Measurements from ENCODE around the gene TXNDC2.
"Not testable (repeated sequence)": the region's sequence is repeated elsewhere in the genome, so short reads cannot be mapped to it uniquely, and the experiment has no call there.

Gene TXNDC2

GRCh38 chr18:9885170-9886004 lies at the start of gene TXNDC2:
Gene TXNDC2 (plus strand): TSS chr18:9885973. CDS start chr18:9886681, 708 bp downstream.
- no peak for DNase-seq (ENCODE audit: low spot score)

- no peak for DNase-seq (ENCODE audit: low spot score)
Measured at GRCh38 chr18:9838144-9838877, 47.5 kb upstream of the TXNDC2 start.

- DNase-seq (ENCODE audit: low spot score) = no peak
Measured at GRCh38 chr18:9839211-9839610, 46.6 kb upstream of the TXNDC2 start.

- DNase-seq (ENCODE audit: low spot score) = no peak
Measured at GRCh38 chr18:9839853-9840252, 45.9 kb upstream of the TXNDC2 start.

GRCh38 chr18:9841752-9842151 lies 44.0 kb upstream of the TXNDC2 start:
- no peak for DNase-seq (ENCODE audit: low spot score)

GRCh38 chr18:9842448-9842847 lies 43.3 kb upstream of the TXNDC2 start:
- no peak for DNase-seq (ENCODE audit: low spot score)

GRCh38 chr18:9845256-9845655 lies 40.5 kb upstream of the TXNDC2 start:
- DNase-seq (ENCODE audit: low spot score) = no peak

- DNase-seq (ENCODE audit: low spot score) = no peak
Measured at GRCh38 chr18:9846162-9846925, 39.4 kb upstream of the TXNDC2 start.

- no peak for DNase-seq (ENCODE audit: low spot score)
Measured at GRCh38 chr18:9848170-9848879, 37.4 kb upstream of the TXNDC2 start.

- DNase-seq (ENCODE audit: low spot score) = no peak
Measured at GRCh38 chr18:9849407-9850283, 36.1 kb upstream of the TXNDC2 start.

GRCh38 chr18:9850309-9850708 lies 35.5 kb upstream of the TXNDC2 start:
- DNase-seq (ENCODE audit: low spot score) = no peak

GRCh38 chr18:9851511-9851910 lies 34.3 kb upstream of the TXNDC2 start:
- no peak for DNase-seq (ENCODE audit: low spot score)

GRCh38 chr18:9852266-9853081 lies 33.3 kb upstream of the TXNDC2 start:
- no peak for DNase-seq (ENCODE audit: low spot score)

GRCh38 chr18:9854801-9855676 lies 30.7 kb upstream of the TXNDC2 start:
- DNase-seq (ENCODE audit: low spot score) = no peak

GRCh38 chr18:9855681-9856080 lies 30.1 kb upstream of the TXNDC2 start:
- no peak for DNase-seq (ENCODE audit: low spot score)

- DNase-seq (ENCODE audit: low spot score) = no peak
Measured at GRCh38 chr18:9856092-9856491, 29.7 kb upstream of the TXNDC2 start.

GRCh38 chr18:9857479-9857998 lies 28.2 kb upstream of the TXNDC2 start:
- not testable (repeated sequence) for DNase-seq (ENCODE audit: low spot score)

GRCh38 chr18:9858642-9859041 lies 27.1 kb upstream of the TXNDC2 start:
- no peak for DNase-seq (ENCODE audit: low spot score)

GRCh38 chr18:9859232-9859631 lies 26.5 kb upstream of the TXNDC2 start:
- no peak for DNase-seq (ENCODE audit: low spot score)

Measured in NAMALWA (cell line).